ENCODE measurements around the gene GSG1L. TPM values are rescaled to one million over a fixed set of nuclear protein-coding genes. Genes with fewer than 3 reads are reported as not detected.

Gene GSG1L
- total and polyA plus RNA-seq, 12 donors: 0.68 to 14.6 (median 3.4) TPM; not detected in 5

DNA sequence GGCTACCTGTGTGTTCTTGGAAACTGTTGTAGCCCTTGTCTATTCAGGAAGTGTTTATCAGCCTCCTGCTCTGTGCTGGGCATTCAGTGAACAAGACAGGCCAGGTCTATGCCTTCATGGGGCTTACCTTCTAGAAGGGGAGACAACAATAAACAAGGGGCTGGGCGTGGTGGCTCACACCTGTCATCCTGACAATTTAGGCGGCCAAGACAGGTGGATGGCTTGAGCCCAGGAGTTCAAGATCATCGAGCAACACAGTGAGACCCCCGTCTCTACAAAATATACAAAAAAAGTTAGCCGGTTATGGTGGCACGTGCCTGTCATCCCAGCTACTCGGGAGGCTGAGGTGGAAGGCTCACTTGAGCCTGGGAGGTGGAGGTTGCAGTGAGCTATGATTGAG, 5.5 kb upstream of the GSG1L start:
- no peak for ATAC-seq
- H3K9me3 ChIP-seq: no peaks in the 10 kb centered on the region
- no peak for DNase-seq
- TF ChIP-seq, protein P1, sequence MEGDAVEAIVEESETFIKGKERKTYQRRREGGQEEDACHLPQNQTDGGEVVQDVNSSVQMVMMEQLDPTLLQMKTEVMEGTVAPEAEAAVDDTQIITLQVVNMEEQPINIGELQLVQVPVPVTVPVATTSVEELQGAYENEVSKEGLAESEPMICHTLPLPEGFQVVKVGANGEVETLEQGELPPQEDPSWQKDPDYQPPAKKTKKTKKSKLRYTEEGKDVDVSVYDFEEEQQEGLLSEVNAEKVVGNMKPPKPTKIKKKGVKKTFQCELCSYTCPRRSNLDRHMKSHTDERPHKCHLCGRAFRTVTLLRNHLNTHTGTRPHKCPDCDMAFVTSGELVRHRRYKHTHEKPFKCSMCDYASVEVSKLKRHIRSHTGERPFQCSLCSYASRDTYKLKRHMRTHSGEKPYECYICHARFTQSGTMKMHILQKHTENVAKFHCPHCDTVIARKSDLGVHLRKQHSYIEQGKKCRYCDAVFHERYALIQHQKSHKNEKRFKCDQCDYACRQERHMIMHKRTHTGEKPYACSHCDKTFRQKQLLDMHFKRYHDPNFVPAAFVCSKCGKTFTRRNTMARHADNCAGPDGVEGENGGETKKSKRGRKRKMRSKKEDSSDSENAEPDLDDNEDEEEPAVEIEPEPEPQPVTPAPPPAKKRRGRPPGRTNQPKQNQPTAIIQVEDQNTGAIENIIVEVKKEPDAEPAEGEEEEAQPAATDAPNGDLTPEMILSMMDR (IDR thresholded peaks at IDR 0.05): no peak
- WGBS, 2 donors: 88 to 92% methylated on average over 7 of the region's 7 CpGs
- H3K4me3 ChIP-seq: no peak overlapping the region
- peaks cover 0 to 16% (median 0%) of the 10 kb centered on the region in 9 donors for H3K4me1 ChIP-seq
- peaks cover 0 to 31% (median 13%) of the 10 kb centered on the region in 7 donors for H3K27me3 ChIP-seq
- intact Hi-C loops (cut with DNase I): loop anchor here in 8 of 10 donors (2.0 to 10.0 kb wide), 6 partner anchors 92 to 427 kb away; no protein-coding TSS in a partner anchor
- H3K36me3 ChIP-seq: no peaks in the 10 kb centered on the region
- no peak overlapping the region for H3K27ac ChIP-seq

GRCh38 chr16:28067604-28068379, 4.3 kb upstream of the GSG1L start:
- TF ChIP-seq, protein P1 (IDR thresholded peaks at IDR 0.05): no peak
- Histone ChIP-seq H3K4me3 (no peak overlapping the region), H3K36me3 (no peaks in the 10 kb centered on the region), H3K27ac (no peak overlapping the region), H3K9me3 (no peaks in the 10 kb centered on the region), H3K27me3 (peaks cover 4 to 33% (median 23%) of the 10 kb centered on the region in 7 donors), H3K4me1 (peaks cover 0 to 16% (median 0%) of the 10 kb centered on the region in 9 donors)
- no peak for DNase-seq
- intact Hi-C loops (cut with DNase I): loop anchor here in 8 of 10 donors (2.0 to 10.0 kb wide), 6 partner anchors 91 to 425 kb away; no protein-coding TSS in a partner anchor
- WGBS, 2 donors: 66 to 71% methylated on average over 14 of the region's 14 CpGs
- peak in 4 of 8 donors; percentile 7 to 40 (median 32) for ATAC-seq

- Histone ChIP-seq H3K27me3 (peaks cover 10 to 54% (median 45%) of the 10 kb centered on the region in 7 donors), H3K36me3 (no peaks in the 10 kb centered on the region), H3K9me3 (no peaks in the 10 kb centered on the region), H3K4me3 (no peak overlapping the region), H3K4me1 (peaks cover 0 to 12% (median 0%) of the 10 kb centered on the region in 9 donors), H3K27ac (no peak overlapping the region)
- DNase-seq (no peak), ATAC-seq (no peak)
- intact Hi-C loops (cut with DNase I): loop anchor here in 8 of 10 donors (5.0 to 10.0 kb wide), 5 partner anchors 82 to 422 kb away; no protein-coding TSS in a partner anchor
- TF ChIP-seq, protein P1 (IDR thresholded peaks at IDR 0.05): no peak
- WGBS, 2 donors: 73 to 77% methylated on average over 15 of the region's 15 CpGs
These were observed 1.3 kb upstream of the GSG1L start for GRCh38 chr16:28064706-28065249.

GRCh38 chr16:28064150-28064549, 636 bp upstream of the GSG1L start:
- DNase-seq (no peak), ATAC-seq (no peak)
- 47 to 53% methylated on average over 3 of the region's 3 CpGs for WGBS, 2 donors
- TF ChIP-seq, protein P1 (IDR thresholded peaks at IDR 0.05): no peak
- peaks cover 0 to 12% (median 0%) of the 10 kb centered on the region in 9 donors for H3K4me1 ChIP-seq
- H3K4me3 ChIP-seq: peak overlapping the region in 2 of 10 donors; percentile 32 to 42
- H3K36me3 ChIP-seq: no peaks in the 10 kb centered on the region
- H3K9me3 ChIP-seq: no peaks in the 10 kb centered on the region
- intact Hi-C loops (cut with DNase I): loop anchor here in 6 of 10 donors (5.0 to 10.0 kb wide), 3 partner anchors 82 to 419 kb away; no protein-coding TSS in a partner anchor
- H3K27me3 ChIP-seq: peaks cover 10 to 60% (median 51%) of the 10 kb centered on the region in 7 donors
- H3K27ac ChIP-seq: no peak overlapping the region
